Type B pancreatic cell (in vitro differentiated cells): ENCODE measurements around the gene TNK2. TPM values are rescaled to one million over a fixed set of nuclear protein-coding genes. Genes with fewer than 3 reads are reported as not detected.
A peak's percentile ranks its signal among the peaks of the same experiment; 100 is the strongest.
"Not testable (repeated sequence)": the region's sequence is repeated elsewhere in the genome, so short reads cannot be mapped to it uniquely, and the experiment has no call there.

Experiments
- DNase-seq: peaks from one replicate; pipeline ENCODE4 v3.0.0; 2021; ENCODE audit warnings: mixed read lengths; ENCODE audit not compliant: unreplicated experiment; ENCODE audit errors: extremely low spot score
- H3K27ac Mint-ChIP-seq: 2 replicates; pipeline ENCODE4 v1.8.0; 2021; ENCODE audit warnings: mild to moderate bottlenecking, mixed read lengths
- H3K27me3 Mint-ChIP-seq: 2 replicates; pipeline ENCODE4 v1.8.0; 2021; ENCODE audit warnings: mixed read lengths
- H3K36me3 Mint-ChIP-seq: 2 replicates; pipeline ENCODE4 v1.8.0; 2021; ENCODE audit warnings: mixed read lengths
- H3K4me1 Mint-ChIP-seq: one replicate; pipeline ENCODE4 v1.8.0; 2021; ENCODE audit warnings: mixed read lengths; ENCODE audit not compliant: unreplicated experiment
- H3K4me3 Mint-ChIP-seq: 2 replicates; pipeline ENCODE4 v1.8.0; 2021; ENCODE audit warnings: mild to moderate bottlenecking, mixed read lengths
- H3K9me3 Mint-ChIP-seq: 2 replicates; pipeline ENCODE4 v1.8.0; 2021; ENCODE audit warnings: mixed read lengths
- CTCF ChIP-seq: fragments of 200-600 bp; sonication (generic); conservative IDR thresholded peaks from 2 replicates; pipeline ENCODE4 v1.5.0; 2021; ENCODE audit warnings: antibody characterized with exemption, mild to moderate bottlenecking
- total RNA-seq: library from RNA; stranded (reverse); gene quantifications from 2 replicates; pipeline ENCODE4 v1.2.1, GENCODE V29; 2021; ENCODE audit warnings: low replicate concordance

The TNK2 gene
- total RNA-seq, 1 donor from 2014 or later, result 42.5 TPM

GRCh38 chr3:195868336-195868865 is 40.0 kb downstream of the TNK2 start:
- Mint-ChIP-seq H3K27me3 (no peaks in the 10 kb centered on the region), H3K9me3 (no peaks in the 10 kb centered on the region), H3K36me3 (no peaks in the 10 kb centered on the region), H3K27ac (no peak overlapping the region), H3K4me3 (no peak overlapping the region), H3K4me1 (no peaks in the 10 kb centered on the region)
- no peak for TF ChIP-seq CTCF
- DNase-seq, result peak; percentile 67

- DNase-seq, result peak; percentile 68
- Mint-ChIP-seq H3K27ac (no peak overlapping the region), H3K36me3 (no peaks in the 10 kb centered on the region), H3K9me3 (no peaks in the 10 kb centered on the region), H3K4me1 (peaks cover 6% of the 10 kb centered on the region), H3K27me3 (no peaks in the 10 kb centered on the region), H3K4me3 (no peak overlapping the region)
- TF ChIP-seq CTCF, result no peak
These were observed 40.6 kb downstream of the TNK2 start for GRCh38 chr3:195867631-195868335.

GRCh38 chr3:195866686-195867511 is 41.5 kb downstream of the TNK2 start:
- Mint-ChIP-seq H3K4me3 (no peak overlapping the region), H3K4me1 (peaks cover 10% of the 10 kb centered on the region), H3K9me3 (no peaks in the 10 kb centered on the region), H3K36me3 (no peaks in the 10 kb centered on the region), H3K27me3 (no peaks in the 10 kb centered on the region), H3K27ac (no peak overlapping the region)
- no peak for TF ChIP-seq CTCF
- no peak for DNase-seq

GRCh38 chr3:195865752-195866151 is 42.6 kb downstream of the TNK2 start:
- no peaks in the 10 kb centered on the region for H3K36me3 Mint-ChIP-seq
- H3K4me1 Mint-ChIP-seq, result peaks cover 14% of the 10 kb centered on the region
- no peak overlapping the region for H3K4me3 Mint-ChIP-seq
- H3K9me3 Mint-ChIP-seq, result no peaks in the 10 kb centered on the region
- DNase-seq, result no peak
- TF ChIP-seq CTCF, result no peak
- no peaks in the 10 kb centered on the region for H3K27me3 Mint-ChIP-seq
- H3K27ac Mint-ChIP-seq, result no peak overlapping the region

GRCh38 chr3:195863121-195864061 is 45.0 kb downstream of the TNK2 start:
- H3K36me3 Mint-ChIP-seq, result no peaks in the 10 kb centered on the region
- no peak for DNase-seq
- H3K27ac Mint-ChIP-seq, result no peak overlapping the region
- H3K27me3 Mint-ChIP-seq, result peaks cover 4% of the 10 kb centered on the region
- H3K9me3 Mint-ChIP-seq, result no peaks in the 10 kb centered on the region
- peak; percentile 93 for TF ChIP-seq CTCF
- H3K4me1 Mint-ChIP-seq, result peaks cover 20% of the 10 kb centered on the region
- no peak overlapping the region for H3K4me3 Mint-ChIP-seq

- not testable (repeated sequence) for H3K4me3 Mint-ChIP-seq, H3K36me3 Mint-ChIP-seq, H3K9me3 Mint-ChIP-seq, H3K27me3 Mint-ChIP-seq, DNase-seq, H3K27ac Mint-ChIP-seq
- H3K4me1 Mint-ChIP-seq, result peaks cover 20% of the 10 kb centered on the region
These were observed 46.0 kb downstream of the TNK2 start for GRCh38 chr3:195862318-195862717.
